K562 (cell line): ENCODE measurements around the gene TET2. TPM values are rescaled to one million over a fixed set of nuclear protein-coding genes. Genes with fewer than 3 reads are reported as not detected.

Experiments
- ATAC-seq: fragments of 200-7000 bp; cut with Tn5 transposase; 3 replicates; pipeline ENCODE4 v1.9.1; 2020; ENCODE audit warnings: moderate library complexity
- BruUV-seq: library from RNA; stranded (reverse); fragments of 400-500 nt; replicated peaks from 2 replicates; lab custom pipeline; 2021; lab: Mats Ljungman, UMichigan
- CTCF ChIA-PET: fragments of 300-600 bp; formaldehyde crosslinking; extraction: SDS; loops from one replicate; lab custom pipeline; 2021; ENCODE audit warnings: low intra/inter-chr PET ratio; lab: Yijun Ruan, JAX
- POLR2A ChIA-PET: fragments of 300-600, 350-650 bp; sonication (Branson Sonifier 250); formaldehyde crosslinking; extraction: SDS; loops from one replicate; lab custom pipeline; 2021; ENCODE audit warnings: antibody characterized with exemption, inconsistent platforms; lab: Yijun Ruan, JAX
- DNase-seq, 4 experiments: peaks; one replicate each; pipeline versions ENCODE4 v3.0.0 to v3.0.0-alpha.2; 2011 to 2018; ENCODE audit warnings: low spot score in 3 of 4, mixed read lengths in 3 of 4; ENCODE audit errors: extremely low read depth in 1 of 4
- FAIRE-seq: peaks from 2 replicates; lab custom pipeline; 2011; peaks lifted over from hg19 to GRCh38; lab: Jason Lieb, UNC
- H2AFZ ChIP-seq: 2 replicates; pipeline ENCODE4 v1.6.0; 2011; ENCODE audit warnings: low read depth, low read length, control low read depth, inconsistent platforms
- H3K27ac ChIP-seq: fragments of 200-600 bp; 3 replicates; pipeline ENCODE4 v1.8.0; 2011; ENCODE audit warnings: low read depth, mild to moderate bottlenecking, control low read depth, inconsistent platforms, low read length, moderate library complexity, mixed read lengths; ENCODE audit errors: extremely low read depth
- H3K27me3 ChIP-seq, 2 experiments: fragments of 300-600 bp in 1 of 2; 2 replicates in 1 of 2; 3 replicates in 1 of 2; pipeline versions ENCODE4 v1.6.0 to v1.8.0; 2011; ENCODE audit warnings: inconsistent platforms in 2 of 2, low read length in 2 of 2, mild to moderate bottlenecking in 1 of 2, mixed read lengths in 1 of 2, moderate library complexity in 1 of 2; ENCODE audit not compliant: control insufficient read depth in 2 of 2, insufficient read depth in 2 of 2
- H3K36me3 ChIP-seq: fragments of 300-600 bp; 3 replicates; pipeline ENCODE4 v1.8.0; 2011; ENCODE audit warnings: mild to moderate bottlenecking, low read length, inconsistent platforms; ENCODE audit not compliant: control insufficient read depth, insufficient read depth
- H3K4me1 ChIP-seq, 2 experiments: fragments of 200-600 bp in 1 of 2; replicated peaks in 1 of 2; 2 replicates in 1 of 2; 3 replicates in 1 of 2; pipeline versions ENCODE4 v1.5.1 to v1.8.0; 2011; ENCODE audit warnings: inconsistent platforms in 2 of 2, low read length in 2 of 2, mild to moderate bottlenecking in 1 of 2, mixed read lengths in 1 of 2, moderate library complexity in 1 of 2; ENCODE audit not compliant: control insufficient read depth in 2 of 2, insufficient read depth in 2 of 2
- H3K4me2 ChIP-seq: 2 replicates; pipeline ENCODE4 v1.6.1; 2011; ENCODE audit warnings: low read length, control low read depth, inconsistent platforms, mixed read lengths; ENCODE audit not compliant: insufficient read depth
- H3K4me3 ChIP-seq: fragments of 200-600 bp; sonication (generic), shearing (Covaris generic); 2 replicates; pipeline ENCODE4 v1.5.1; 2016; ENCODE audit warnings: control low read depth, inconsistent platforms
- H3K79me2 ChIP-seq: fragments of 200-600 bp; 3 replicates; pipeline ENCODE4 v1.8.0; 2011; ENCODE audit warnings: low read length, inconsistent platforms; ENCODE audit not compliant: control insufficient read depth, insufficient read depth
- H3K9ac ChIP-seq, 2 experiments: 2 replicates each; pipeline versions ENCODE4 v1.6.0 to v1.6.1; 2011; ENCODE audit warnings: low read depth in 2 of 2, low read length in 2 of 2, control low read depth in 1 of 2, inconsistent platforms in 1 of 2, mild to moderate bottlenecking in 1 of 2, mixed read lengths in 1 of 2; ENCODE audit not compliant: insufficient read depth in 1 of 2
- H3K9me1 ChIP-seq: one replicate; pipeline ENCODE4 v1.6.0; 2011; ENCODE audit warnings: inconsistent platforms, mild to moderate bottlenecking, low read length, moderate library complexity; ENCODE audit not compliant: control insufficient read depth, insufficient read depth
- H3K9me3 ChIP-seq: replicated peaks from 2 replicates; pipeline ENCODE4 v1.5.1; 2011; ENCODE audit warnings: low read depth, low read length, inconsistent platforms; ENCODE audit not compliant: control insufficient read depth, insufficient read depth
- H4K20me1 ChIP-seq: replicated peaks from 2 replicates; pipeline ENCODE4 v1.6.1; 2011; ENCODE audit warnings: low read length, inconsistent platforms, mixed read lengths; ENCODE audit not compliant: control insufficient read depth, insufficient read depth
- FOXJ3 ChIP-seq: sonication (generic); formaldehyde crosslinking; IDR thresholded peaks from 2 replicates; pipeline ENCODE4 v1.4.0; 2020; ENCODE audit warnings: mild to moderate bottlenecking, missing genetic modification reagents
- HNRNPL ChIP-seq: fragments of 200-400 bp; formaldehyde crosslinking; IDR thresholded peaks from 2 replicates; pipeline ENCODE4 v1.6.1; 2017; ENCODE audit warnings: low read depth, mild to moderate bottlenecking, low read length
- NFIC ChIP-seq: fragments of 450-650 bp; IDR thresholded peaks from 2 replicates; pipeline ENCODE4 v1.6.1; 2017; ENCODE audit warnings: mild to moderate bottlenecking, inconsistent platforms
- POLR3A ChIP-seq: IDR thresholded peaks from 2 replicates; pipeline ENCODE4 v1.6.1; 2011; ENCODE audit warnings: borderline replicate concordance, mild to moderate bottlenecking, moderate library complexity; ENCODE audit not compliant: insufficient read length, insufficient read depth; ENCODE audit errors: extremely low read depth
- SAFB2 ChIP-seq: fragments of 200-400 bp; formaldehyde crosslinking; IDR thresholded peaks from 2 replicates; pipeline ENCODE4 v1.6.1; 2018; ENCODE audit warnings: borderline replicate concordance, low read length, low read depth, moderate library complexity; ENCODE audit not compliant: severe bottlenecking
- TFAM ChIP-seq: fragments of 250-450 bp; sonication (Bioruptor Pico); conservative IDR thresholded peaks from 2 replicates; pipeline ENCODE4 v1.5.0; 2021; ENCODE audit warnings: mild to moderate bottlenecking, moderate library complexity
- ZNF324 ChIP-seq: fragments of 250-450 bp; sonication (Bioruptor Pico); IDR thresholded peaks from 2 replicates; pipeline ENCODE4 v1.4.0; 2020; ENCODE audit warnings: mild to moderate bottlenecking
- ZNF436 ChIP-seq: fragments of 250-450, 450-650 bp; sonication (Bioruptor Pico); formaldehyde crosslinking; IDR thresholded peaks from 2 replicates; pipeline ENCODE4 v1.7.0; 2020; ENCODE audit warnings: mild to moderate bottlenecking
- WGBS: fragments of 100-300 bp; shearing (Covaris generic); methylation state at CpG from one replicate; pipeline ENCODE4 v1.1.6; 2016; ENCODE audit warnings: low coverage, mixed read lengths; ENCODE audit not compliant: insufficient coverage; ENCODE audit errors: missing lambda C conversion rate; 5-methylcytosine and 5-hydroxymethylcytosine counted together
- in situ Hi-C: fragments of 300-500 bp; cut with MboI; formaldehyde crosslinking; loops from 4 replicates; pipeline ENCODE4 v1.15.0; 2018; ENCODE audit warnings: inconsistent platforms, mixed read lengths
- intact Hi-C: fragments of 100-400 bp; cut with micrococcal nuclease; formaldehyde crosslinking; loops from 2 replicates; pipeline ENCODE4 v1.14.2; 2022
- polyA plus RNA-seq, 8 experiments: library from polyadenylated mRNA; depleted of rRNA in 4 of 8; stranded (reverse) in 5 of 8; unstranded in 3 of 8; fragments of >200 nt; fragmentation: Nextera tagmentation in 2 of 8; fragmentation: Illumina TruSeq in 1 of 8; extraction: Ambion mirVana in 2 of 8; extraction: Trizol in 1 of 8; gene quantifications; 2 replicates each; pipeline versions ENCODE4 v1.2.1 to v1.2.3, GENCODE V29; 2011 to 2014; ENCODE audit warnings: inconsistent platforms in 1 of 8, missing spikeins in 1 of 8
- total RNA-seq, 7 experiments: library from RNA; depleted of rRNA in 6 of 7; stranded (reverse); fragments of >200 nt in 6 of 7; fragmentation: Illumina TruSeq in 2 of 7; extraction: Trizol in 2 of 7; gene quantifications; 2 replicates each; pipeline versions ENCODE4 v1.2.1 to v1.2.3, GENCODE V29; 2011 to 2021; ENCODE audit warnings: low replicate concordance in 1 of 7
- TF ChIP-seq, protein P1 (sequence below): fragments of 250-450 bp; sonication (Bioruptor Pico); IDR thresholded peaks from 2 replicates; pipeline ENCODE4 v1.5.0; 2020; ENCODE audit warnings: mild to moderate bottlenecking, borderline replicate concordance
- TF ChIP-seq, protein P2 (sequence below): sonication (generic); IDR thresholded peaks from 2 replicates; pipeline ENCODE4 v1.6.1; 2016

The TET2 gene
- total and polyA plus RNA-seq, 9 of the 15 experiments (the other 6 are each of a cell fraction or from before 2014, with no cell fraction given) = 0.80 to 11.1 (median 4.9) TPM

DNA sequence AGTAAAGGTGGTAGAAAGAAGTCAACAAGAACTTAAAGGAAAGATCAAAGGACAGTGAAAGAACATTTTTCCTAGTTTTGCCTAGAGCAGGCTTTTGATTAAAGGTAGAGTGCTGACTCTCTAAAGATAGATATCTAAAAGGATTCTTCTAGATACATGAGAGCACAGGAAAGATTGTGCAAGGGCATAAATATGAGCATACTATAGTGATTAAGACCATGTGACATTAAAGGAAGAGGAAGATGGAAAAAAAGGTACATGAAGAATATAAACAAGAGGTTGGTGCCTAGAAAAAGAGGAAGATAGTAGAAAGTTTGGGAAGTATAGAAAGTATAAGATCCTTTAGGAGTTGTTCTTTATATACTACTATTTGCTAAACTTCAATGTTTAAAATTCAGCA is 26.1 kb upstream of the TET2 start (continued):
- TF ChIP-seq, protein P1, sequence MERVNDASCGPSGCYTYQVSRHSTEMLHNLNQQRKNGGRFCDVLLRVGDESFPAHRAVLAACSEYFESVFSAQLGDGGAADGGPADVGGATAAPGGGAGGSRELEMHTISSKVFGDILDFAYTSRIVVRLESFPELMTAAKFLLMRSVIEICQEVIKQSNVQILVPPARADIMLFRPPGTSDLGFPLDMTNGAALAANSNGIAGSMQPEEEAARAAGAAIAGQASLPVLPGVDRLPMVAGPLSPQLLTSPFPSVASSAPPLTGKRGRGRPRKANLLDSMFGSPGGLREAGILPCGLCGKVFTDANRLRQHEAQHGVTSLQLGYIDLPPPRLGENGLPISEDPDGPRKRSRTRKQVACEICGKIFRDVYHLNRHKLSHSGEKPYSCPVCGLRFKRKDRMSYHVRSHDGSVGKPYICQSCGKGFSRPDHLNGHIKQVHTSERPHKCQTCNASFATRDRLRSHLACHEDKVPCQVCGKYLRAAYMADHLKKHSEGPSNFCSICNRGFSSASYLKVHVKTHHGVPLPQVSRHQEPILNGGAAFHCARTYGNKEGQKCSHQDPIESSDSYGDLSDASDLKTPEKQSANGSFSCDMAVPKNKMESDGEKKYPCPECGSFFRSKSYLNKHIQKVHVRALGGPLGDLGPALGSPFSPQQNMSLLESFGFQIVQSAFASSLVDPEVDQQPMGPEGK (CRISPR knock-in tag) = no peak
- TF ChIP-seq POLR3A (no peak), ZNF324 (CRISPR knock-in tag) (no peak), ZNF436 (CRISPR knock-in tag) (no peak), FOXJ3 (CRISPR knock-in tag) (no peak), HNRNPL (no peak), SAFB2 (no peak)
- TF ChIP-seq, protein P2, sequence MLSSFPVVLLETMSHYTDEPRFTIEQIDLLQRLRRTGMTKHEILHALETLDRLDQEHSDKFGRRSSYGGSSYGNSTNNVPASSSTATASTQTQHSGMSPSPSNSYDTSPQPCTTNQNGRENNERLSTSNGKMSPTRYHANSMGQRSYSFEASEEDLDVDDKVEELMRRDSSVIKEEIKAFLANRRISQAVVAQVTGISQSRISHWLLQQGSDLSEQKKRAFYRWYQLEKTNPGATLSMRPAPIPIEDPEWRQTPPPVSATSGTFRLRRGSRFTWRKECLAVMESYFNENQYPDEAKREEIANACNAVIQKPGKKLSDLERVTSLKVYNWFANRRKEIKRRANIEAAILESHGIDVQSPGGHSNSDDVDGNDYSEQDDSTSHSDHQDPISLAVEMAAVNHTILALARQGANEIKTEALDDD = no peak
- TF ChIP-seq, all 486 proteins: peak for 0

GRCh38 chr4:105122350-105122749 is 24.3 kb upstream of the TET2 start:
- H3K27ac ChIP-seq = no peak overlapping the region
- H3K9ac ChIP-seq = no peak overlapping the region
- H3K4me2 ChIP-seq = no peak overlapping the region
- CTCF ChIA-PET = no interaction called here
- no peaks in the 10 kb centered on the region for H3K9me3 ChIP-seq
- no peaks in the 10 kb centered on the region for H4K20me1 ChIP-seq
- H3K9me1 ChIP-seq = no peaks in the 10 kb centered on the region
- FAIRE-seq = no peak
- no peaks in the 10 kb centered on the region; a peak in 1 of 5 replicates for H3K4me1 ChIP-seq
- H2AFZ ChIP-seq = no peak overlapping the region
- no peaks in the 10 kb centered on the region for H3K36me3 ChIP-seq
- in situ Hi-C loops (no loop called here), intact Hi-C loops (no loop called here)
- H3K4me3 ChIP-seq = no peak overlapping the region
- TF ChIP-seq TFAM (CRISPR knock-in tag) (no peak), NFIC (peak; percentile 64)
- H3K79me2 ChIP-seq = no peaks in the 10 kb centered on the region
- POLR2A ChIA-PET = no interaction called here
- 20% methylated on average over 2 of the region's 4 CpGs for WGBS
- DNase-seq = peak in 1 of 4 experiments; percentile 14
- no TSS peak for BruUV-seq
- no peaks in the 10 kb centered on the region for H3K27me3 ChIP-seq
- ATAC-seq = no peak
